HK-2 (cell line): ENCODE measurements around the gene CTCFL.
"Not testable (repeated sequence)": the region's sequence is repeated elsewhere in the genome, so short reads cannot be mapped to it uniquely, and the experiment has no call there.

ENCODE experiments used
- DNase-seq: peaks from one replicate; pipeline ENCODE4 v3.0.0-alpha.2; 2018; ENCODE audit not compliant: unreplicated experiment

The CTCFL gene

GRCh38 chr20:57509665-57510237, 15.2 kb downstream of the CTCFL start:
- DNase-seq, result no peak

- DNase-seq, result no peak
Measured at GRCh38 chr20:57508831-57509230, 16.1 kb downstream of the CTCFL start.

GRCh38 chr20:57508381-57508780, 16.6 kb downstream of the CTCFL start:
- no peak for DNase-seq

- no peak for DNase-seq
Measured at GRCh38 chr20:57507477-57507876, 17.5 kb downstream of the CTCFL start.

- DNase-seq, result no peak
Measured at GRCh38 chr20:57505979-57506378, 19.0 kb downstream of the CTCFL start.

- no peak for DNase-seq
Measured at GRCh38 chr20:57504411-57504810, 20.5 kb downstream of the CTCFL start.

- no peak for DNase-seq
Measured at GRCh38 chr20:57503035-57503658, 21.8 kb downstream of the CTCFL start.

GRCh38 chr20:57502336-57502700, 22.6 kb downstream of the CTCFL start:
- no peak for DNase-seq

GRCh38 chr20:57501461-57502335, 23.2 kb downstream of the CTCFL start:
- DNase-seq, result no peak

- no peak for DNase-seq
Measured at GRCh38 chr20:57500962-57501361, 24.0 kb downstream of the CTCFL start.

- DNase-seq, result no peak
Measured at GRCh38 chr20:57500235-57500634, 24.7 kb downstream of the CTCFL start.

- DNase-seq, result no peak
Measured at GRCh38 chr20:57499676-57500075, 25.3 kb downstream of the CTCFL start.

- DNase-seq, result peak; percentile 40
Measured at GRCh38 chr20:57498425-57499400, 26.2 kb downstream of the CTCFL start.

- no peak for DNase-seq
Measured at GRCh38 chr20:57496592-57496991, 28.3 kb downstream of the CTCFL start.

- DNase-seq, result no peak
Measured at GRCh38 chr20:57495978-57496377, 29.0 kb downstream of the CTCFL start.

- no peak for DNase-seq
Measured at GRCh38 chr20:57493091-57493615, 31.8 kb downstream of the CTCFL start.

GRCh38 chr20:57491373-57491772, 33.6 kb downstream of the CTCFL start:
- no peak for DNase-seq

- not testable (repeated sequence) for DNase-seq
Measured at GRCh38 chr20:57488277-57488676, 36.7 kb downstream of the CTCFL start.

GRCh38 chr20:57485770-57486169, 39.2 kb downstream of the CTCFL start:
- no peak for DNase-seq

- no peak for DNase-seq
Measured at GRCh38 chr20:57484772-57485171, 40.2 kb downstream of the CTCFL start.

- no peak for DNase-seq
Measured at GRCh38 chr20:57483287-57484050, 41.5 kb downstream of the CTCFL start.
